Calu3 (cell line): ENCODE data around the gene DPM2. TPM values are rescaled to one million over a fixed set of nuclear protein-coding genes. Genes with fewer than 3 reads are reported as not detected.

Experiments
- BruUV-seq: library from RNA; stranded (reverse); fragments of 400-500 nt; replicated peaks from 2 replicates; lab custom pipeline; 2021; lab: Mats Ljungman, UMichigan
- CTCF ChIA-PET: fragments of 300-600 bp; sonication (Branson Sonifier 250); formaldehyde crosslinking; loops from one replicate; lab custom pipeline; 2022; ENCODE audit warnings: antibody characterized with exemption; lab: Charles Lee
- DNase-seq: peaks from one replicate; pipeline ENCODE4 v3.0.0; 2022
- H3K27ac Mint-ChIP-seq: one replicate; pipeline ENCODE4 v1.8.0; 2022; ENCODE audit warnings: mixed read lengths; ENCODE audit not compliant: unreplicated experiment
- H3K27me3 Mint-ChIP-seq: one replicate; pipeline ENCODE4 v1.8.0; 2022; ENCODE audit warnings: mixed read lengths; ENCODE audit not compliant: unreplicated experiment
- H3K36me3 Mint-ChIP-seq: one replicate; pipeline ENCODE4 v1.8.0; 2022; ENCODE audit warnings: mild to moderate bottlenecking, moderate library complexity, mixed read lengths; ENCODE audit not compliant: insufficient read depth, unreplicated experiment
- H3K4me1 Mint-ChIP-seq: one replicate; pipeline ENCODE4 v1.8.0; 2022; ENCODE audit warnings: mild to moderate bottlenecking, low read depth, mixed read lengths; ENCODE audit not compliant: unreplicated experiment
- H3K4me3 Mint-ChIP-seq: one replicate; pipeline ENCODE4 v1.8.0; 2022; ENCODE audit warnings: mild to moderate bottlenecking, low read depth, moderate library complexity, mixed read lengths; ENCODE audit not compliant: unreplicated experiment
- H3K9me3 Mint-ChIP-seq: one replicate; pipeline ENCODE4 v1.8.0; 2022; ENCODE audit warnings: low read depth, mixed read lengths; ENCODE audit not compliant: unreplicated experiment
- intact Hi-C: fragments of 100-400 bp; cut with micrococcal nuclease; formaldehyde crosslinking; loops from one replicate; pipeline ENCODE4 v1.10.0; 2022; ENCODE audit not compliant: unreplicated experiment
- total RNA-seq: library from RNA; stranded (reverse); gene quantifications from 2 replicates; pipeline ENCODE4 v1.2.3, GENCODE V29; 2022
- TF ChIP-seq, protein P1 (sequence below): fragments of 200-600 bp; IDR thresholded peaks from one replicate; pipeline ENCODE4 v1.8.0; 2022; ENCODE audit warnings: antibody characterized with exemption; ENCODE audit not compliant: unreplicated experiment

Gene DPM2
- total RNA-seq, 1 experiment from 2014 or later: 31.5 TPM

DNA sequence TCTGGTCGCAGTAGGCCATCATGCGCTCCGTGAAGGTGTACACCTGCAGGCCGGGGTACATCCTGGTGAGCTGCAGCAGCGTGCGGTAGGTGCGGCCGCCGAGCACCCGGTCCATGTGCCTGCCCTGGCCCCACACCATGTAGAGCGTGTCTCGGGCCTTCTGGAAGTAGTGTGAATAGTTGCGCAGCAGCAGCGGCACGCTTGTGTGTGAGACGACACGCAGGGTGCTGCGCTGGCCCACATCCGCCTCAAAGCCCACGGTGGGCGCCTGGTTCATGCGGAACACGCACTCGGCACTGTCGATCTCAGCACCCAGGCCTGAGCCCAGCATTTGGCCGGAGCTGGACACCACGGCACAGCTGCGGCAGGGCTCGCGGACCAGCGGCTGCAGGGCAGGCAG, 25.4 kb downstream of the DPM2 start:
- TF ChIP-seq, protein P1, sequence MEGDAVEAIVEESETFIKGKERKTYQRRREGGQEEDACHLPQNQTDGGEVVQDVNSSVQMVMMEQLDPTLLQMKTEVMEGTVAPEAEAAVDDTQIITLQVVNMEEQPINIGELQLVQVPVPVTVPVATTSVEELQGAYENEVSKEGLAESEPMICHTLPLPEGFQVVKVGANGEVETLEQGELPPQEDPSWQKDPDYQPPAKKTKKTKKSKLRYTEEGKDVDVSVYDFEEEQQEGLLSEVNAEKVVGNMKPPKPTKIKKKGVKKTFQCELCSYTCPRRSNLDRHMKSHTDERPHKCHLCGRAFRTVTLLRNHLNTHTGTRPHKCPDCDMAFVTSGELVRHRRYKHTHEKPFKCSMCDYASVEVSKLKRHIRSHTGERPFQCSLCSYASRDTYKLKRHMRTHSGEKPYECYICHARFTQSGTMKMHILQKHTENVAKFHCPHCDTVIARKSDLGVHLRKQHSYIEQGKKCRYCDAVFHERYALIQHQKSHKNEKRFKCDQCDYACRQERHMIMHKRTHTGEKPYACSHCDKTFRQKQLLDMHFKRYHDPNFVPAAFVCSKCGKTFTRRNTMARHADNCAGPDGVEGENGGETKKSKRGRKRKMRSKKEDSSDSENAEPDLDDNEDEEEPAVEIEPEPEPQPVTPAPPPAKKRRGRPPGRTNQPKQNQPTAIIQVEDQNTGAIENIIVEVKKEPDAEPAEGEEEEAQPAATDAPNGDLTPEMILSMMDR: no peak
- H3K4me1 Mint-ChIP-seq: no peaks in the 10 kb centered on the region
- CTCF ChIA-PET: no interaction called here
- H3K36me3 Mint-ChIP-seq: peaks cover 5% of the 10 kb centered on the region
- intact Hi-C loops: no loop called here
- H3K27ac Mint-ChIP-seq: no peak overlapping the region
- no peaks in the 10 kb centered on the region for H3K9me3 Mint-ChIP-seq
- BruUV-seq: no TSS peak
- DNase-seq: no peak
- no peak overlapping the region for H3K4me3 Mint-ChIP-seq
- no peaks in the 10 kb centered on the region for H3K27me3 Mint-ChIP-seq

DNA sequence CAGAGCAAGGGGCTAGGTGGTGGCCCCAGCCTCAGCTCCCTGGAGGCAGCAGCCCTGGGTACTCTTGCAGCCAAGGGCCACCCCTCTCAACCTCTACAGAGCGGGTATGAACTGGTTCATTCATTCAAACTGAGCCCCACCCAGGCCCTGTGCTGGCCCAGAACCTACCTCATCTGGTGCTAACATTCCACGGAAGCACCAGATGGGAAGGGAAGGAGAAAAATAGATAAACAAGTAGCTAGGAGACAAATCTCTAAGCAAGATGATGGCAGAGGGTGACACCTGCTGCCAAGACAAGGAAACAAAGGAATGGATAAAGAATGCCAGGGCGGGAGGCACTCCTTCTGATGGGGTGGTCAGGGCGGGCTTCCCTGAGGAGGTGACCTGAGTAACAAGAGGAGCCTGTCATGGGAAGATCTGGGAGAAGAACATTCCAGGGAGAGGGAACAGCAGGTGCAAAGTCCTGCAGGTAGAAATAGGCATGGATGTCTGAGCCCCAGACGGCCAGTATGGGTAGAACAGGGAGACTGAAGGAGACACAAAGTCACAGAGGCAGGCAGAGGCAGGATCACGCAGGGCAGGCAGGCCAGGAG, 26.9 kb downstream of the DPM2 start:
- CTCF ChIA-PET: no interaction called here
- no TSS peak for BruUV-seq
- H3K27ac Mint-ChIP-seq: no peak overlapping the region
- H3K4me3 Mint-ChIP-seq: no peak overlapping the region
- intact Hi-C loops: no loop called here
- no peaks in the 10 kb centered on the region for H3K4me1 Mint-ChIP-seq
- H3K27me3 Mint-ChIP-seq: no peaks in the 10 kb centered on the region
- TF ChIP-seq, protein P1: no peak
- DNase-seq: no peak
- no peaks in the 10 kb centered on the region for H3K9me3 Mint-ChIP-seq
- peaks cover 5% of the 10 kb centered on the region for H3K36me3 Mint-ChIP-seq

GRCh38 chr9:127909839-127910273, 27.8 kb downstream of the DPM2 start:
- H3K4me3 Mint-ChIP-seq: no peak overlapping the region
- intact Hi-C loops: no loop called here
- no peak for DNase-seq
- no peaks in the 10 kb centered on the region for H3K4me1 Mint-ChIP-seq
- no peaks in the 10 kb centered on the region for H3K27me3 Mint-ChIP-seq
- H3K36me3 Mint-ChIP-seq: peaks cover 5% of the 10 kb centered on the region
- no peak overlapping the region for H3K27ac Mint-ChIP-seq
- no TSS peak for BruUV-seq
- H3K9me3 Mint-ChIP-seq: no peaks in the 10 kb centered on the region
- TF ChIP-seq, protein P1: no peak
- CTCF ChIA-PET: no interaction called here

GRCh38 chr9:127908660-127908926, 29.1 kb downstream of the DPM2 start:
- Mint-ChIP-seq H3K27ac (no peak overlapping the region), H3K27me3 (no peaks in the 10 kb centered on the region), H3K9me3 (no peaks in the 10 kb centered on the region), H3K4me1 (no peaks in the 10 kb centered on the region), H3K4me3 (no peak overlapping the region), H3K36me3 (peaks cover 9% of the 10 kb centered on the region)
- TF ChIP-seq, protein P1: no peak
- CTCF ChIA-PET: no interaction called here
- intact Hi-C loops: no loop called here
- DNase-seq: no peak
- BruUV-seq: no TSS peak
